K562 (cell line): Measurements from ENCODE around the gene ANKRD6. TPM values are rescaled to one million over a fixed set of nuclear protein-coding genes. Genes with fewer than 3 reads are reported as not detected.
A peak's percentile ranks its signal among the peaks of the same experiment; 100 is the strongest.

Experiments
- CREM ChIP-seq: IDR thresholded peaks from 2 replicates; pipeline ENCODE4 v1.6.1; 2014; ENCODE audit warnings: antibody characterized with exemption, low read depth
- CXXC5 ChIP-seq: fragments of 250-450 bp; sonication (Bioruptor Pico); IDR thresholded peaks from 2 replicates; pipeline ENCODE4 v1.8.0; 2022; ENCODE audit warnings: inconsistent platforms, mild to moderate bottlenecking, moderate library complexity
- MTA1 ChIP-seq: fragments of 450-650 bp; IDR thresholded peaks from 2 replicates; pipeline ENCODE4 v1.6.1; 2017; ENCODE audit warnings: borderline replicate concordance
- MTA3 ChIP-seq: fragments of 450-650 bp; formaldehyde crosslinking; IDR thresholded peaks from 2 replicates; pipeline ENCODE4 v1.6.1; 2017; ENCODE audit warnings: mild to moderate bottlenecking, borderline replicate concordance
- PHF20 ChIP-seq: fragments of 450-650 bp; IDR thresholded peaks from 2 replicates; pipeline ENCODE4 v1.6.1; 2018; ENCODE audit not compliant: partially characterized antibody
- STAT5B ChIP-seq: fragments of 250-450 bp; sonication (Bioruptor Pico); IDR thresholded peaks from 2 replicates; pipeline ENCODE4 v1.8.0; 2021; ENCODE audit warnings: mild to moderate bottlenecking, inconsistent platforms
- ZNF174 ChIP-seq: fragments of 250-450 bp; sonication (Bioruptor Pico); IDR thresholded peaks from 2 replicates; pipeline ENCODE4 v1.4.0; 2020; ENCODE audit warnings: mild to moderate bottlenecking
- polyA plus RNA-seq, 8 experiments: library from polyadenylated mRNA; depleted of rRNA in 4 of 8; stranded (reverse) in 5 of 8; unstranded in 3 of 8; fragments of >200 nt; fragmentation: Nextera tagmentation in 2 of 8; fragmentation: Illumina TruSeq in 1 of 8; extraction: Ambion mirVana in 2 of 8; extraction: Trizol in 1 of 8; gene quantifications; 2 replicates each; pipeline versions ENCODE4 v1.2.1 to v1.2.3, GENCODE V29; 2011 to 2014; ENCODE audit warnings: inconsistent platforms in 1 of 8, missing spikeins in 1 of 8
- total RNA-seq, 7 experiments: library from RNA; depleted of rRNA in 6 of 7; stranded (reverse); fragments of >200 nt in 6 of 7; fragmentation: Illumina TruSeq in 2 of 7; extraction: Trizol in 2 of 7; gene quantifications; 2 replicates each; pipeline versions ENCODE4 v1.2.1 to v1.2.3, GENCODE V29; 2011 to 2021; ENCODE audit warnings: low replicate concordance in 1 of 7
- TF ChIP-seq, protein P1 (sequence below): sonication (generic); formaldehyde crosslinking; IDR thresholded peaks from 2 replicates; pipeline ENCODE4 v1.8.1; 2023; ENCODE audit warnings: missing genetic modification reagents, mild to moderate bottlenecking, borderline replicate concordance
- TF ChIP-seq, protein P2 (sequence below): conservative IDR thresholded peaks from 2 replicates; pipeline ENCODE4 v1.6.1; 2011; ENCODE audit warnings: low read depth, mild to moderate bottlenecking, low read length; ENCODE audit not compliant: control insufficient read depth

ANKRD6 gene
- total and polyA plus RNA-seq, 9 of the 15 experiments (the other 6 are each of a cell fraction or from before 2014, with no cell fraction given): 0.04 to 0.22 (median 0.08) TPM; not detected in 4

DNA sequence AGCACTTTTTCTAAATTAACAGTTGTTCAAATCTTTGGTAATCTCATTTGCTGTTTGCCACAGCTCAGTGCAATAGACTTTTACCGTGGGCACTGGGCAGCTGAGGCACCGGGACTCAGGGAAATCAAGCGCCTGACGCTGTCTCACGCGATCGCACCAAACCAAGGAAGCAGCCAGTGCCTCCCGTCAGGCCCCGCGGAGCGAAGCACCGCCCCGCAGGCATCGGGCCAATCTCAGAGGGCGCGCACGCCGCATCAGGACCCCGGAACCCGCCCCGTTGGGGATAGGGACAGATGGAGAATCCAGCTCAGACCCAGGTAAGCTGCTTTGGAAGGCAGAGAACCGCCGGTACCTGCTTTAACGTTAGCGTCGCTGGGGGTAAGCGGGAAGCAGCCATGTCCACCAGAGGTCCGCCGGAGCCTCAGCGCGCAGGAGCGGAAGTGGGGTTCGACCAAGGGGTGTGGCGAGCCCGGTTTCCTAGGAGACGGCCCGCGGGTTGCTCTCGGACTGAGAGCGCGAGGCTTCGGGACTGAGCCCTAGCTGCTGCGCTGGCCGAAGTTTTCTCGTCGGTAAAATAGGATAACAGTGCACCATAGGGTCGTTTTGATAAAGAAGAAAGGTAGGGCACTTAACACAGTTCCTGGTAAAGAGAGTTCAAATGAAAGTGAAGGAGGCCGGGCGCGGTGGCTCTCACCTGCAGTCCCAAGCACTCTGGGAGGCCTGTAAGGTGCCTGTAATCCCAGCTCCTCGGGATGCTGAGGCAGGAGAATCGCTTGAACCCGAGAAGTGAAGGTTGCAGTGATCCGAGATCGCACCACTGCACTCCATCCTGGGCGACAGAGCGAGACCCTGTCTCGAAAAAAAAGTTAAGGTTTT is 205.6 kb downstream of the ANKRD6 start, which contains the start of gene LYRM2 (continued):
- peak; percentile 54 for TF ChIP-seq PHF20
- TF ChIP-seq CXXC5 (CRISPR knock-in tag): peak; percentile 75
- TF ChIP-seq MTA1: no peak
- TF ChIP-seq MTA3: peak; percentile 60; the same call in 1 of the 2 replicates
- TF ChIP-seq, protein P1, sequence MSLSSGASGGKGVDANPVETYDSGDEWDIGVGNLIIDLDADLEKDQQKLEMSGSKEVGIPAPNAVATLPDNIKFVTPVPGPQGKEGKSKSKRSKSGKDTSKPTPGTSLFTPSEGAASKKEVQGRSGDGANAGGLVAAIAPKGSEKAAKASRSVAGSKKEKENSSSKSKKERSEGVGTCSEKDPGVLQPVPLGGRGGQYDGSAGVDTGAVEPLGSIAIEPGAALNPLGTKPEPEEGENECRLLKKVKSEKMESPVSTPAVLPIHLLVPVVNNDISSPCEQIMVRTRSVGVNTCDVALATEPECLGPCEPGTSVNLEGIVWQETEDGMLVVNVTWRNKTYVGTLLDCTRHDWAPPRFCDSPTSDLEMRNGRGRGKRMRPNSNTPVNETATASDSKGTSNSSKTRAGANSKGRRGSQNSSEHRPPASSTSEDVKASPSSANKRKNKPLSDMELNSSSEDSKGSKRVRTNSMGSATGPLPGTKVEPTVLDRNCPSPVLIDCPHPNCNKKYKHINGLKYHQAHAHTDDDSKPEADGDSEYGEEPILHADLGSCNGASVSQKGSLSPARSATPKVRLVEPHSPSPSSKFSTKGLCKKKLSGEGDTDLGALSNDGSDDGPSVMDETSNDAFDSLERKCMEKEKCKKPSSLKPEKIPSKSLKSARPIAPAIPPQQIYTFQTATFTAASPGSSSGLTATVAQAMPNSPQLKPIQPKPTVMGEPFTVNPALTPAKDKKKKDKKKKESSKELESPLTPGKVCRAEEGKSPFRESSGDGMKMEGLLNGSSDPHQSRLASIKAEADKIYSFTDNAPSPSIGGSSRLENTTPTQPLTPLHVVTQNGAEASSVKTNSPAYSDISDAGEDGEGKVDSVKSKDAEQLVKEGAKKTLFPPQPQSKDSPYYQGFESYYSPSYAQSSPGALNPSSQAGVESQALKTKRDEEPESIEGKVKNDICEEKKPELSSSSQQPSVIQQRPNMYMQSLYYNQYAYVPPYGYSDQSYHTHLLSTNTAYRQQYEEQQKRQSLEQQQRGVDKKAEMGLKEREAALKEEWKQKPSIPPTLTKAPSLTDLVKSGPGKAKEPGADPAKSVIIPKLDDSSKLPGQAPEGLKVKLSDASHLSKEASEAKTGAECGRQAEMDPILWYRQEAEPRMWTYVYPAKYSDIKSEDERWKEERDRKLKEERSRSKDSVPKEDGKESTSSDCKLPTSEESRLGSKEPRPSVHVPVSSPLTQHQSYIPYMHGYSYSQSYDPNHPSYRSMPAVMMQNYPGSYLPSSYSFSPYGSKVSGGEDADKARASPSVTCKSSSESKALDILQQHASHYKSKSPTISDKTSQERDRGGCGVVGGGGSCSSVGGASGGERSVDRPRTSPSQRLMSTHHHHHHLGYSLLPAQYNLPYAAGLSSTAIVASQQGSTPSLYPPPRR (CRISPR knock-in tag): 0 out of 2 replicates have a peak, but pooled peaks have one; percentile 13
- TF ChIP-seq, protein P2, sequence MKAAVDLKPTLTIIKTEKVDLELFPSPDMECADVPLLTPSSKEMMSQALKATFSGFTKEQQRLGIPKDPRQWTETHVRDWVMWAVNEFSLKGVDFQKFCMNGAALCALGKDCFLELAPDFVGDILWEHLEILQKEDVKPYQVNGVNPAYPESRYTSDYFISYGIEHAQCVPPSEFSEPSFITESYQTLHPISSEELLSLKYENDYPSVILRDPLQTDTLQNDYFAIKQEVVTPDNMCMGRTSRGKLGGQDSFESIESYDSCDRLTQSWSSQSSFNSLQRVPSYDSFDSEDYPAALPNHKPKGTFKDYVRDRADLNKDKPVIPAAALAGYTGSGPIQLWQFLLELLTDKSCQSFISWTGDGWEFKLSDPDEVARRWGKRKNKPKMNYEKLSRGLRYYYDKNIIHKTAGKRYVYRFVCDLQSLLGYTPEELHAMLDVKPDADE: no peak
- peak; percentile 51; the same call in 1 of the 2 replicates for TF ChIP-seq CREM
- no peak for TF ChIP-seq ZNF174 (CRISPR knock-in tag)
- TF ChIP-seq STAT5B (CRISPR knock-in tag): no peak
